WTC11 (cell line): ENCODE data around the gene MYH10. TPM values are rescaled to one million over a fixed set of nuclear protein-coding genes. Genes with fewer than 3 reads are reported as not detected.

ENCODE experiments used
- ATAC-seq: fragments of 200-7000 bp; cut with Tn5 transposase; 2 replicates; pipeline ENCODE4 v1.10.0; 2021; ENCODE audit warnings: mild to moderate bottlenecking, moderate library complexity
- CTCF ChIA-PET: fragments of 300-600 bp; sonication (Branson Sonifier 250); formaldehyde crosslinking; loops from one replicate; lab custom pipeline; 2021; ENCODE audit warnings: antibody characterized with exemption; lab: Charles Lee
- POLR2A ChIA-PET: fragments of 350-600 bp; sonication (Branson Sonifier 250); formaldehyde crosslinking; loops from one replicate; lab custom pipeline; 2021; ENCODE audit warnings: antibody characterized with exemption; lab: Charles Lee
- DNase-seq: peaks from one replicate; pipeline ENCODE4 v3.0.0; 2021; ENCODE audit warnings: low spot score
- H3K27ac Mint-ChIP-seq: 2 replicates; pipeline ENCODE4 v1.8.0; 2021; ENCODE audit warnings: mixed read lengths
- H3K27me3 Mint-ChIP-seq: 2 replicates; pipeline ENCODE4 v1.8.0; 2021; ENCODE audit warnings: low read depth, mild to moderate bottlenecking, moderate library complexity, mixed read lengths
- H3K36me3 Mint-ChIP-seq: 2 replicates; pipeline ENCODE4 v1.8.0; 2021; ENCODE audit warnings: mixed read lengths
- H3K4me1 Mint-ChIP-seq: 2 replicates; pipeline ENCODE4 v1.8.0; 2022; ENCODE audit warnings: mixed read lengths
- H3K4me3 Mint-ChIP-seq: 2 replicates; pipeline ENCODE4 v1.8.0; 2021; ENCODE audit warnings: mild to moderate bottlenecking, moderate library complexity, mixed read lengths
- H3K9me3 Mint-ChIP-seq: 2 replicates; pipeline ENCODE4 v1.8.0; 2021; ENCODE audit warnings: mixed read lengths
- ATF3 ChIP-seq: sonication (generic); formaldehyde crosslinking; conservative IDR thresholded peaks from 2 replicates; pipeline ENCODE4 v1.8.1; 2022; ENCODE audit warnings: mild to moderate bottlenecking, missing genetic modification reagents
- CREB1 ChIP-seq: sonication (generic); formaldehyde crosslinking; IDR thresholded peaks from 2 replicates; pipeline ENCODE4 v1.8.0; 2023; ENCODE audit warnings: mild to moderate bottlenecking, missing genetic modification reagents
- ELF4 ChIP-seq: sonication (generic); formaldehyde crosslinking; IDR thresholded peaks from 2 replicates; pipeline ENCODE4 v1.8.1; 2022; ENCODE audit warnings: low read depth, mild to moderate bottlenecking, moderate library complexity, missing genetic modification reagents
- FOXJ3 ChIP-seq: sonication (generic); formaldehyde crosslinking; IDR thresholded peaks from 2 replicates; pipeline ENCODE4 v1.9.0; 2021; ENCODE audit warnings: missing genetic modification reagents, mild to moderate bottlenecking, borderline replicate concordance
- MXD4 ChIP-seq: fragments of 250-450 bp; sonication (Bioruptor Pico); IDR thresholded peaks from 2 replicates; pipeline ENCODE4 v1.8.0; 2021; ENCODE audit warnings: mild to moderate bottlenecking, moderate library complexity, borderline replicate concordance
- MYBL2 ChIP-seq: sonication (generic); formaldehyde crosslinking; IDR thresholded peaks from 2 replicates; pipeline ENCODE4 v1.8.1; 2023; ENCODE audit warnings: mild to moderate bottlenecking, moderate library complexity, missing genetic modification reagents
- NFYB ChIP-seq: sonication (generic); formaldehyde crosslinking; conservative IDR thresholded peaks from 2 replicates; pipeline ENCODE4 v1.8.0; 2022; ENCODE audit warnings: low read depth, missing genetic modification reagents
- NR3C1 ChIP-seq: sonication (generic); formaldehyde crosslinking; conservative IDR thresholded peaks from 2 replicates; pipeline ENCODE4 v1.8.1; 2023; ENCODE audit warnings: low read depth, mild to moderate bottlenecking, missing genetic modification reagents
- RORB ChIP-seq: fragments of 250-450 bp; sonication (Bioruptor Pico); IDR thresholded peaks from 2 replicates; pipeline ENCODE4 v1.9.0; 2021; ENCODE audit warnings: mild to moderate bottlenecking
- SOX15 ChIP-seq: fragments of 250-450 bp; sonication (Bioruptor Pico); IDR thresholded peaks from 2 replicates; pipeline ENCODE4 v1.9.0; 2021; ENCODE audit warnings: mild to moderate bottlenecking
- ZNF219 ChIP-seq: sonication (generic); formaldehyde crosslinking; IDR thresholded peaks from 2 replicates; pipeline ENCODE4 v1.8.0; 2023; ENCODE audit warnings: missing genetic modification reagents, mild to moderate bottlenecking, borderline replicate concordance
- ZNF232 ChIP-seq: sonication (generic); formaldehyde crosslinking; IDR thresholded peaks from 2 replicates; pipeline ENCODE4 v1.8.0; 2022; ENCODE audit warnings: mild to moderate bottlenecking, missing genetic modification reagents
- ZNF396 ChIP-seq: fragments of 250-450 bp; sonication (Bioruptor Pico); IDR thresholded peaks from 2 replicates; pipeline ENCODE4 v1.8.0; 2021; ENCODE audit warnings: mild to moderate bottlenecking, moderate library complexity, borderline replicate concordance
- ZSCAN18 ChIP-seq: fragments of 250-450 bp; sonication (Bioruptor Pico); IDR thresholded peaks from 2 replicates; pipeline ENCODE4 v2.1.2; 2022; ENCODE audit warnings: mild to moderate bottlenecking, moderate library complexity
- total RNA-seq: library from RNA; stranded (reverse); gene quantifications from 3 replicates; pipeline ENCODE4 v1.2.3, GENCODE V29; 2021
- TF ChIP-seq, protein P1 (sequence below): sonication (generic); formaldehyde crosslinking; IDR thresholded peaks from 2 replicates; pipeline ENCODE4 v1.8.1; 2023; ENCODE audit warnings: mild to moderate bottlenecking, missing genetic modification reagents, borderline replicate concordance
- TF ChIP-seq, protein P2 (sequence below): sonication (generic); formaldehyde crosslinking; IDR thresholded peaks from 2 replicates; pipeline ENCODE4 v1.8.1; 2022; ENCODE audit warnings: mild to moderate bottlenecking, missing genetic modification reagents, moderate library complexity, borderline replicate concordance
- TF ChIP-seq, protein P3 (sequence below): fragments of 250-450 bp; sonication (Bioruptor Pico); IDR thresholded peaks from 2 replicates; pipeline ENCODE4 v1.9.0; 2021; ENCODE audit warnings: mild to moderate bottlenecking, borderline replicate concordance
- TF ChIP-seq, protein P4 (sequence below): fragments of 250-450 bp; sonication (Bioruptor Pico); IDR thresholded peaks from 2 replicates; pipeline ENCODE4 v1.9.0; 2021; ENCODE audit warnings: mild to moderate bottlenecking

Gene MYH10
- total RNA-seq, 1 experiment from 2014 or later = 231 TPM

- Mint-ChIP-seq H3K36me3 (peaks cover 90% of the 10 kb centered on the region), H3K27me3 (no peaks in the 10 kb centered on the region), H3K27ac (peak overlapping the region; percentile 72; the same call in 1 of the 2 replicates), H3K4me3 (no peak overlapping the region), H3K9me3 (peaks cover 3% of the 10 kb centered on the region; the same call in 1 of the 2 replicates), H3K4me1 (no peaks in the 10 kb centered on the region)
- ATAC-seq (no peak), DNase-seq (no peak)
- TF ChIP-seq, protein P1, sequence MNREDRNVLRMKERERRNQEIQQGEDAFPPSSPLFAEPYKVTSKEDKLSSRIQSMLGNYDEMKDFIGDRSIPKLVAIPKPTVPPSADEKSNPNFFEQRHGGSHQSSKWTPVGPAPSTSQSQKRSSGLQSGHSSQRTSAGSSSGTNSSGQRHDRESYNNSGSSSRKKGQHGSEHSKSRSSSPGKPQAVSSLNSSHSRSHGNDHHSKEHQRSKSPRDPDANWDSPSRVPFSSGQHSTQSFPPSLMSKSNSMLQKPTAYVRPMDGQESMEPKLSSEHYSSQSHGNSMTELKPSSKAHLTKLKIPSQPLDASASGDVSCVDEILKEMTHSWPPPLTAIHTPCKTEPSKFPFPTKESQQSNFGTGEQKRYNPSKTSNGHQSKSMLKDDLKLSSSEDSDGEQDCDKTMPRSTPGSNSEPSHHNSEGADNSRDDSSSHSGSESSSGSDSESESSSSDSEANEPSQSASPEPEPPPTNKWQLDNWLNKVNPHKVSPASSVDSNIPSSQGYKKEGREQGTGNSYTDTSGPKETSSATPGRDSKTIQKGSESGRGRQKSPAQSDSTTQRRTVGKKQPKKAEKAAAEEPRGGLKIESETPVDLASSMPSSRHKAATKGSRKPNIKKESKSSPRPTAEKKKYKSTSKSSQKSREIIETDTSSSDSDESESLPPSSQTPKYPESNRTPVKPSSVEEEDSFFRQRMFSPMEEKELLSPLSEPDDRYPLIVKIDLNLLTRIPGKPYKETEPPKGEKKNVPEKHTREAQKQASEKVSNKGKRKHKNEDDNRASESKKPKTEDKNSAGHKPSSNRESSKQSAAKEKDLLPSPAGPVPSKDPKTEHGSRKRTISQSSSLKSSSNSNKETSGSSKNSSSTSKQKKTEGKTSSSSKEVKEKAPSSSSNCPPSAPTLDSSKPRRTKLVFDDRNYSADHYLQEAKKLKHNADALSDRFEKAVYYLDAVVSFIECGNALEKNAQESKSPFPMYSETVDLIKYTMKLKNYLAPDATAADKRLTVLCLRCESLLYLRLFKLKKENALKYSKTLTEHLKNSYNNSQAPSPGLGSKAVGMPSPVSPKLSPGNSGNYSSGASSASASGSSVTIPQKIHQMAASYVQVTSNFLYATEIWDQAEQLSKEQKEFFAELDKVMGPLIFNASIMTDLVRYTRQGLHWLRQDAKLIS (CRISPR knock-in tag) = no peak
- TF ChIP-seq, protein P2, sequence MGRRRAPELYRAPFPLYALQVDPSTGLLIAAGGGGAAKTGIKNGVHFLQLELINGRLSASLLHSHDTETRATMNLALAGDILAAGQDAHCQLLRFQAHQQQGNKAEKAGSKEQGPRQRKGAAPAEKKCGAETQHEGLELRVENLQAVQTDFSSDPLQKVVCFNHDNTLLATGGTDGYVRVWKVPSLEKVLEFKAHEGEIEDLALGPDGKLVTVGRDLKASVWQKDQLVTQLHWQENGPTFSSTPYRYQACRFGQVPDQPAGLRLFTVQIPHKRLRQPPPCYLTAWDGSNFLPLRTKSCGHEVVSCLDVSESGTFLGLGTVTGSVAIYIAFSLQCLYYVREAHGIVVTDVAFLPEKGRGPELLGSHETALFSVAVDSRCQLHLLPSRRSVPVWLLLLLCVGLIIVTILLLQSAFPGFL = no peak
- TF ChIP-seq CREB1 = no peak
- TF ChIP-seq FOXJ3 = no peak
- no peak for TF ChIP-seq ZNF219 (CRISPR knock-in tag)
- no peak for TF ChIP-seq ZSCAN18 (CRISPR knock-in tag)
- TF ChIP-seq ZNF232 = no peak
- no peak for TF ChIP-seq ZNF396 (CRISPR knock-in tag)
- TF ChIP-seq, protein P3, sequence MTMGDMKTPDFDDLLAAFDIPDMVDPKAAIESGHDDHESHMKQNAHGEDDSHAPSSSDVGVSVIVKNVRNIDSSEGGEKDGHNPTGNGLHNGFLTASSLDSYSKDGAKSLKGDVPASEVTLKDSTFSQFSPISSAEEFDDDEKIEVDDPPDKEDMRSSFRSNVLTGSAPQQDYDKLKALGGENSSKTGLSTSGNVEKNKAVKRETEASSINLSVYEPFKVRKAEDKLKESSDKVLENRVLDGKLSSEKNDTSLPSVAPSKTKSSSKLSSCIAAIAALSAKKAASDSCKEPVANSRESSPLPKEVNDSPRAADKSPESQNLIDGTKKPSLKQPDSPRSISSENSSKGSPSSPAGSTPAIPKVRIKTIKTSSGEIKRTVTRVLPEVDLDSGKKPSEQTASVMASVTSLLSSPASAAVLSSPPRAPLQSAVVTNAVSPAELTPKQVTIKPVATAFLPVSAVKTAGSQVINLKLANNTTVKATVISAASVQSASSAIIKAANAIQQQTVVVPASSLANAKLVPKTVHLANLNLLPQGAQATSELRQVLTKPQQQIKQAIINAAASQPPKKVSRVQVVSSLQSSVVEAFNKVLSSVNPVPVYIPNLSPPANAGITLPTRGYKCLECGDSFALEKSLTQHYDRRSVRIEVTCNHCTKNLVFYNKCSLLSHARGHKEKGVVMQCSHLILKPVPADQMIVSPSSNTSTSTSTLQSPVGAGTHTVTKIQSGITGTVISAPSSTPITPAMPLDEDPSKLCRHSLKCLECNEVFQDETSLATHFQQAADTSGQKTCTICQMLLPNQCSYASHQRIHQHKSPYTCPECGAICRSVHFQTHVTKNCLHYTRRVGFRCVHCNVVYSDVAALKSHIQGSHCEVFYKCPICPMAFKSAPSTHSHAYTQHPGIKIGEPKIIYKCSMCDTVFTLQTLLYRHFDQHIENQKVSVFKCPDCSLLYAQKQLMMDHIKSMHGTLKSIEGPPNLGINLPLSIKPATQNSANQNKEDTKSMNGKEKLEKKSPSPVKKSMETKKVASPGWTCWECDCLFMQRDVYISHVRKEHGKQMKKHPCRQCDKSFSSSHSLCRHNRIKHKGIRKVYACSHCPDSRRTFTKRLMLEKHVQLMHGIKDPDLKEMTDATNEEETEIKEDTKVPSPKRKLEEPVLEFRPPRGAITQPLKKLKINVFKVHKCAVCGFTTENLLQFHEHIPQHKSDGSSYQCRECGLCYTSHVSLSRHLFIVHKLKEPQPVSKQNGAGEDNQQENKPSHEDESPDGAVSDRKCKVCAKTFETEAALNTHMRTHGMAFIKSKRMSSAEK = no peak
- no peak for TF ChIP-seq ELF4
- no peak for TF ChIP-seq ATF3 (CRISPR knock-in tag)
- CTCF ChIA-PET = no interaction called here
- POLR2A ChIA-PET = no interaction called here
These were observed 115.7 kb downstream of the MYH10 start for GRCh38 chr17:8514801-8515200.

- DNase-seq (no peak), ATAC-seq (no peak)
- H3K27me3 Mint-ChIP-seq = no peaks in the 10 kb centered on the region
- H3K9me3 Mint-ChIP-seq = no peaks in the 10 kb centered on the region
- H3K36me3 Mint-ChIP-seq = peaks cover 84% of the 10 kb centered on the region
- ChIA-PET CTCF (no interaction called here), POLR2A (no interaction called here)
- TF ChIP-seq, protein P4, sequence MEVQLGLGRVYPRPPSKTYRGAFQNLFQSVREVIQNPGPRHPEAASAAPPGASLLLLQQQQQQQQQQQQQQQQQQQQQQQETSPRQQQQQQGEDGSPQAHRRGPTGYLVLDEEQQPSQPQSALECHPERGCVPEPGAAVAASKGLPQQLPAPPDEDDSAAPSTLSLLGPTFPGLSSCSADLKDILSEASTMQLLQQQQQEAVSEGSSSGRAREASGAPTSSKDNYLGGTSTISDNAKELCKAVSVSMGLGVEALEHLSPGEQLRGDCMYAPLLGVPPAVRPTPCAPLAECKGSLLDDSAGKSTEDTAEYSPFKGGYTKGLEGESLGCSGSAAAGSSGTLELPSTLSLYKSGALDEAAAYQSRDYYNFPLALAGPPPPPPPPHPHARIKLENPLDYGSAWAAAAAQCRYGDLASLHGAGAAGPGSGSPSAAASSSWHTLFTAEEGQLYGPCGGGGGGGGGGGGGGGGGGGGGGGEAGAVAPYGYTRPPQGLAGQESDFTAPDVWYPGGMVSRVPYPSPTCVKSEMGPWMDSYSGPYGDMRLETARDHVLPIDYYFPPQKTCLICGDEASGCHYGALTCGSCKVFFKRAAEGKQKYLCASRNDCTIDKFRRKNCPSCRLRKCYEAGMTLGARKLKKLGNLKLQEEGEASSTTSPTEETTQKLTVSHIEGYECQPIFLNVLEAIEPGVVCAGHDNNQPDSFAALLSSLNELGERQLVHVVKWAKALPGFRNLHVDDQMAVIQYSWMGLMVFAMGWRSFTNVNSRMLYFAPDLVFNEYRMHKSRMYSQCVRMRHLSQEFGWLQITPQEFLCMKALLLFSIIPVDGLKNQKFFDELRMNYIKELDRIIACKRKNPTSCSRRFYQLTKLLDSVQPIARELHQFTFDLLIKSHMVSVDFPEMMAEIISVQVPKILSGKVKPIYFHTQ (CRISPR knock-in tag) = no peak
- TF ChIP-seq NR3C1 (CRISPR knock-in tag) (no peak), RORB (CRISPR knock-in tag) (no peak), NFYB (CRISPR knock-in tag) (no peak), SOX15 (CRISPR knock-in tag) (no peak), MXD4 (no peak), ZSCAN18 (CRISPR knock-in tag) (no peak), MYBL2 (no peak)
- no peaks in the 10 kb centered on the region for H3K4me1 Mint-ChIP-seq
- no peak overlapping the region for H3K27ac Mint-ChIP-seq
- no peak overlapping the region for H3K4me3 Mint-ChIP-seq
These were observed 124.4 kb downstream of the MYH10 start for GRCh38 chr17:8506145-8506544.
